HG03159 (cell line): ENCODE data around the gene DENND6A.
"Not testable (repeated sequence)": the region's sequence is repeated elsewhere in the genome, so short reads cannot be mapped to it uniquely, and the experiment has no call there.

Source experiments
- ATAC-seq: cut with Tn5 transposase; IDR thresholded peaks from one replicate; pipeline ENCODE4 v1.9.1; 2021; ENCODE audit warnings: mild to moderate bottlenecking, moderate library complexity; ENCODE audit not compliant: unreplicated experiment

DENND6A gene, protein sequence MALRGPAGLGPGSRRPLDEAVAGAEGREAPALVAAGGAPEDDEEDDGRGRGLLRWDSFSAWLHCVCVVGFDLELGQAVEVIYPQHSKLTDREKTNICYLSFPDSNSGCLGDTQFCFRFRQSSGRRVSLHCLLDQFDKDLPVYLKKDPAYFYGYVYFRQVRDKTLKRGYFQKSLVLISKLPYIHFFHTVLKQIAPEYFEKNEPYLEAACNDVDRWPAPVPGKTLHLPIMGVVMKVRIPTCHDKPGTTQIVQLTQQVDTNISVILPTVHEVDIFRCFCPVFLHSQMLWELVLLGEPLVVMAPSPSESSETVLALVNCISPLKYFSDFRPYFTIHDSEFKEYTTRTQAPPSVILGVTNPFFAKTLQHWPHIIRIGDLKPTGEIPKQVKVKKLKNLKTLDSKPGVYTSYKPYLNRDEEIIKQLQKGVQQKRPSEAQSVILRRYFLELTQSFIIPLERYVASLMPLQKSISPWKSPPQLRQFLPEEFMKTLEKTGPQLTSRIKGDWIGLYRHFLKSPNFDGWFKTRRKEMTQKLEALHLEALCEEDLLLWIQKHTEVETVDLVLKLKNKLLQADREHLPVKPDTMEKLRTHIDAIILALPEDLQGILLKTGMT

DNA sequence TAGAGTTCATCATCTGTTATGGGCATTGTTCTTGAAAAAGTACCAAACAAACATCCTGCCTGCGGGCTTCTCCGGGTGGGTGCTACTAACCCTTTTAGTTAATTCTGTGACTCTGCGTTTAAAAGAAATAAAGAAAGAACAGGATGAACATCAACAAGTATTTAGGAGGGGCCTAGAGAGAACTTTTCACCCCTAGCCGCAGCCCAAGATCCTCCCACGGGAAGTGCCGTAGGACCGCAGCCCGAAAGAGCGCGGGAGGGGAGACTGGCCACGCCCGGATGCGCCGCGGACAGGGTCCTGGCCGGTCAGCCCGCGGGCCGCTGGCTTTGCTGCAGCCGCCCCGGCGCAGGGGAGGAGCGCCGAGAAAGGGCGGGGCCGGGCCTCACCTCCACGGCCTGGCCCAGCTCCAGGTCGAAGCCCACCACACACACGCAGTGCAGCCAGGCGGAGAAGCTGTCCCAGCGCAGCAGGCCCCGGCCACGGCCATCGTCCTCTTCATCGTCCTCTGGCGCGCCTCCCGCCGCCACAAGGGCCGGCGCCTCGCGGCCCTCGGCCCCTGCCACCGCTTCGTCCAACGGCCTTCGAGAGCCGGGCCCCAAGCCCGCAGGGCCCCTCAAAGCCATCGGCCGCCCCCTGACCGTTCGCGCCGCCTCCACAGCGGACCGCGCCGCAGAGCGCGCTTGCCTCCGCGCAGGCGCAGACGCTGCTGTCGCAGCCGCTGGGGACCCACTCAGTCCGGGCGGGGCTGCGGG is at the start of gene DENND6A:
DENND6A (minus strand) TSS at position 682 of the 752 bp plus-strand sequence; CDS start at position 623, 59 bp downstream.
- ATAC-seq = peak; percentile 79

DNA sequence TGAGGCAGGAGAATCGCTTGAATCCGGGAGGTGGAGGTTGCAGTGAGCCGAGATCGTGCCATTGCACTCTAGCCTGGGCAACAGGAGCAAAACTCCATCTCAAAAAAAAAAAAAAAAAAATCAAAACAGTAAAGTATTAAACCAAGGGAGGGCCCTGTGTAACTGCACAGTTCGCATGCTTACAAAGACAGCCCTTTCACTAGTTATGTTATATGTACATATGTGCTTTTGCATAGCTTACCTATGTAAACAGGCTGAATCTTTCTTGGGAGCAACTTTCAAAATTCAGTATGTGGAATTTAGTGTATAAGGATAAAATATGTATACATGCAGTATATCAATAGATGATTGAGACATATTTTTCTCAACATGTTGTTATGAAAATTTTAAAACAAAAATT is 47.1 kb upstream of the DENND6A start:
- no peak for ATAC-seq

DNA sequence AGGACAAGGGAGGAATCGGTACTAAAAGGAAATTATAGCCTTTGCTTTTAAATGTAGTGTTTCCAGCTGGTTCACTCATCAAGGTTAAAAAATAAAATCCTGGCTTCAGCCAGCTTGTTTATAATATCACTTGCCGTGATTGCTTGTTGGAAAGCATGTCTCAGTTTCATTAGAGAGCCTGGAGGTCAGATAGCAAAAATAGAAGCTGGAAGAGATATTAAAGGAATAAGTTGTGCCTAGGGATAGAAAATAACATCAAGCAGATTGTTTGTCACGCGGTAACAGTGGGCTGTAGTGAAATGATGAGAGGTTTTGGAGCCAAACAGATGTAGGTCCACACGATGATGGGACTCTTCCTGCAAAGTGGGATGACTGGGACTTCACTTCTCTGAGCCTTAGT is 45.5 kb upstream of the DENND6A start:
- ATAC-seq = no peak

DNA sequence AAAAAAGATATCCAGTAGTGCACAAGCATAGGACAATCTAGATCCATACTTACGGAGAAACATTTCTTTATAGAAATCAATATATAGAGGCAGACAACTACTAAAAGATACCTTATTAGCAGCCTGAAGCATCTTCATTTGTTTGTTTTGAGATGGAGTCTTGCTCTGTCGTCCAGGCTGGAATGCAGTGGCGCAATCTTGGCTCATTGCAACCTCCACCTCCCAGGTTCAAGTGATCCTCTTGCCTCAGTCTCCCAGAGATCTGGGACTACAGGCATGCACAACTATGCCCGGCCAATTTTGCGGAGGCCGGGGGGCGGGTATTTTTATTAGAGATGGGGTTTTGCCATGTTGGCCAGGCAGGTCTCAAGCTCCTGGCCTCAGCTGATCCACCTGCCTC is 45.0 kb upstream of the DENND6A start:
- ATAC-seq = no peak

DNA sequence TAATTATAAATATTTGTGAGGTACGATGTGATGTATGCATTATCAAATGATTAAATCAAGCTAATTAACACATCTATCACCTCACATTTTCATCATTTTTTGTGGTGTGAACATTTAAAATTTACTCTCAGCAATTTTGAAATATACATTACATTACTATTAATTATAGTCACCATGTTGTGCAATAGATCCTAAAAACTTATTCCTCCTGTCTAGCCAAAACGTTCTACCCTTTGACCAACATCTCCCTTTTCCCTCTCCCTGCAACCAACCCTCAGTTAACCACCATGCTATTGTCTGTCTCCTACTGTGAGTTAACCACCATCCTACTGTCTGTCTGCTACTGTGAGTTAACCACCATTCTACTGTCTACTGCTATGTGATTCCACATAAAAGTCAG is 42.5 kb upstream of the DENND6A start:
- ATAC-seq = no peak

DNA sequence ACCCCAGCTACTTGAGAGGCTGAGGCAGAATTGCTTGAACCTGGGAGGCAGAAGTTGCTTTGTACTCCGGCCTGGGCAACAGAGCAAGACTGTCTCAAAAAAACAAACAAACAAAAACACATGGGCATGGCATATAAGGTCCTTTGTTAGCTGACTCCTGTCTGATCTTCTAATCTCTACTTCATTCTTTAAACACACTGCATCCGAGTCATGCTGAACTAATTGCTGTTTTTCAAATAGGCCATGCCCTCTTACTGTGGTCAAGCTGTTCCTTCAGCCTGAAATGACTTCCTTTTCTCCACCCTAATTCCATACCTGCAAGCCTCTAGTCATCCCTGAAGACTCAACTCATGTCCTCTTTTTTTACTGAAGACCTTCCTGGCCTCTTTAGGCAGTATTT is 40.9 kb upstream of the DENND6A start:
- no peak for ATAC-seq

DNA sequence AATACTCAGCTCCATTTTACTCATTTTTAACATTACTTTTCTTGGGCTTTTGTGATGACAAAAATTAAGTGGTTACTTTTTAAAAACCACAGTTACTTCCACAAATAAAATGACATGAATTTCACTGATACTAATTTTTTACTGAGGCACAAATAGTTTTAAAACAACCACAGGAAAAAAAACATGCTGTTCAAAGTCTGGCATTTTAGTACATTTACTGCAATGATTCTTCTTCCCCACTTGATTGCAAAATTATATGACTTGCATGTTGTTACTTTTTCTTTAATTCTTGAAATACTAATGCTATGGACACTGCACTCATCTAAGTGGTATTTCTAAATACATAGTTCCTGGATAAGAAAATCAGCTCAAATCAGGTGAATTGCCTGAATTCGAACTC is 38.4 kb upstream of the DENND6A start:
- no peak for ATAC-seq

DNA sequence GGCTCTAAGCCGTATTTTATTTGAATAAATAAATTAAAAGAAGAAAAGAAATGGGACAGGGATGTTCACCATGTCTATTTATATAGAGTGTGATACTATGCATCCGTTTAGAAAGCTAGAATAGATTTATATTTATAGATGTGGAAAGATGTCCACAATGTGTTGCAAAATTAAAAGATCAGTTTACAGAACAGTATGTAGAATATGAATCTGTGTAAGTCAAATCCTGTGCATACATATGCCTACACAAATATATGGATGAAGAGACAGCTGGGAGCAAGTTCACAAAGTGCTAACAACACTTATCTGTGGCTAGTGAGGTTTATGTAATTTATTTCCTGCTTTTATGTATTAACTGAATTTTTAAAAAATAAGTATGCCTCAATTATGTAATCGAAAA is 37.8 kb upstream of the DENND6A start:
- no peak for ATAC-seq

DNA sequence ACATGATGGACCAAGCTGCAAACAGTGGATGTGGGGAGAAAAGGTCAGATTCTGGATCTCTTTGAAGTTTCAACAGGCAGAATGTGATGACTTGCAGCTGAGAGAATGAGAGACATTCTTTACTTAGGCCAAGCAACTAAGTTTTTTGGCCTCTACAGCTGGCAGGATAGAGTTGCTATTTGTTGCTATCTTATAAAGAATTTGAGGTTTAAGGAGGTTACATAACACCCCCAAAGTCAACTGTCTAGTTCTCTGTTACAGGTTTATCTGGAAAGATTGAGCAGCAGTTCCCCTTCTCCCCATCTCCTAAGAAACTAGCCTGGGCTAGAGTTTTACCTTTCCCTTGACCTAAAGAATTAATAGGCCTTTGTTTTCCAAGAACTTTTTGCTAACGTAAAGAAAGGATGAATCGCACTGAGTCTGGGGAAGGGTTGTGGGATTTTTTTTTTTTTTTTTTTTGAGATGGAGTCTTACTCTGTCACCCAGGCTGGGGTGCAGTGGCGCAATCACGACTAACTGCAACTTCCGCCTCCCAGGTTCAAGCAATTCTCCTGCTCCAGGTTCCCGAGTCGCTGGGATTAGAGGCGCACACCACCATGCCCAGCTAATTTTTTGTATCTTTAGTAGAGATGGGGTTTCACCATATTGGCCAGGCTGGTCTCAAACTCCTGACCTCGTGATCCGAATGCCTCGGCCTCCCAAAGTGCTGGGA is 36.6 kb upstream of the DENND6A start:
- no peak for ATAC-seq

DNA sequence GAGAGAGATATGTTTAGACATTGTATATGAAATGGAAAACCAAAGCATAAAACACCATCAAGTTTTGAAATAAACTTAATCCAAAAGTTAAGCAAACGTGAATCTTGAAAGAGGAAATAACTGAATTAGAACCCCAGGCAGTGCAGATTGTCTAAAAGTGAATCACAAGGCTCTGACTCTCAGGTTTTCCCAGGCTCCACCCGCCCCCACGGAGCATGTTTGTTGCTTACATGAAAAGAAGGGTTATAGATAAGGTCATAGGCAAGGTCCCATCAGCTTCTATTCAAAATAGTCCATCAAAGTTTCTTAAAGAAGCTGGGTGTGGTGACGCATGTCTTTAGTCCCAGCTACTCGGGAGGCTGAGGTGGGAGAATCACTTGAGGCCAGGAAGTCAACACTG is 34.2 kb upstream of the DENND6A start:
- no peak for ATAC-seq

DNA sequence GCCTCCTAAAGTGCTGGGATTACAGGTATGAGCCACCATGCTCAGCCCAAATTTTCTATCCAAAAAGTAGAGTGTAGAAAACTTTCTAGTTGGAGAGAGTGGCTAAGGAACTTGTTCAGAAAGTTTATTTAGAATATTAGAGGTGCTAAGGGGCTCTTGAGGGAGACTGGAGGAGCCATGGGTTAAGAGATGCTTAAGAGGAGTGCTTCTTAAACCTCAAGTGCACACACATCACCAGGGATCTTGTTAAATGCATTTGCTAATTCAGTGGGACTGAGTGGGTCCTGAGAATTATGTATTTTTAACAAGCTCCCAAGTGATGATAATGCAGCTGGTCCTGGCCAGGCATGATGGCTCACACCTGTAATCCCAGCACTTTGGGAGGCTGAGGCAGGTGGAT is 33.5 kb upstream of the DENND6A start:
- no peak for ATAC-seq

DNA sequence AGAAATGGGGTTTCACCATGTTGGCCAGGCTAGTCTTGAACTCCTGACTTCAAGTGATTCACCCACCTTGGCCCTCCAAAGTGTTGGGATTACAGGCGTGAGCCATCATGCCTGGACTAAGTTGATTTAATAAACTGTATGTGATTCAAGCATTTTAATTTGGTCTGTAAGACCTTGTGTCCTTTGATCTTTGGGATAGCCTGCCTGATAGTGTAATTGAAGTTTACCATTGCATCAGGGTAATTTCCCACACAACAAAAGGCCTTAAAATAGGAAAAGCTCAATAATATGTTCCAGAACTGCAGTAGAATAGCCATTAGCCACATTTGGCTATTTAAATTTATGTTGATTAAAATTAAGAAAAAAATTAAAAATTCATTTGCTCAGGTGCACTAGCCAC is 25.2 kb upstream of the DENND6A start:
- no peak for ATAC-seq

DNA sequence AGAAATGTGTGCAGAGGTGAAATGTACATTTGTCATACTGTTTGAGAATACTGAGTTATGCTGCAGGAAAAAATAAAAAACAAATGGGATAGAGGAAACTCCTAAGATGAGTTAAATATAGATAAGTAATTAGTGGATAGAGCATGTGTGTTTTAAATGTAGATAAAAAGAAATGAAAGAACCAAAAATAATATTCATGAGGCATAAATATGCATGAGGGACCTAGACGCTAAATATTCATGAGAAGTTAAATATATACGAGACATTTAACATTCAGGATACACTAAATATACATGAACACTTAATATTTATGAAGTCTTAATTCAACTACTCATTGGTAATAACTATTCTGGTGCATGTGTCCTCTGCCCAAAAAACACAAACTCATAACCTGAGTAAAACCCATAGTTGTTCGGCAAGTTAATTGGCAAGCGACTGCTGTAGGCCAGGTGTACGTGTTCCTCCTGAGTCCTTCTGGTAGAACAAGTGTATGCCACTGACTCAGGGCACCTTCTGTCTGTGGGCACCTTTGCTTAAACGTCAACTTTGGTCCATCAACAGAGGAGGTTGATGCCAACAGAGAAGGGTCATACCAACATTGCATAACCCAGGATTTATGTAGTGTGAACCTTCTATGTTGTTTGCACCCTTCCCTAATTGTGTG is 24.5 kb upstream of the DENND6A start:
- no peak for ATAC-seq

DNA sequence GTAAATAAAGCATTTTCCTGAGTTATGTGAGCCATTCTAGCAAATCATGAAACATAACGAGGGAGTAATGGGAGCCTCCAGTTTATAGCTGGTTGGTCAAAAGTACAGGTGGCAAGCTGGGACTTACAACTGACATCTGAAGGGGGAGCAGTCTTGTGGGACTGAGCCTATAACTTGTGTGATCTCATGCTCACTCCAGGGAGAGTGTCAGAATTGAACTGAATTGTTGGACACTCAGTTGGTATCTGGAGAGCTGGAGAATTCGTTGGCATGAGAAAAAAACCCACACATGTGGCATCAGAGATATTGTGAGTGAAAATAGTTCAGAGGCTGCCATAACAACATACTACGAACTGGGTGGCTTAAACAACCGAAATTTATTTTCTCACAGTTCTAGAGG is 22.8 kb upstream of the DENND6A start:
- no peak for ATAC-seq

DNA sequence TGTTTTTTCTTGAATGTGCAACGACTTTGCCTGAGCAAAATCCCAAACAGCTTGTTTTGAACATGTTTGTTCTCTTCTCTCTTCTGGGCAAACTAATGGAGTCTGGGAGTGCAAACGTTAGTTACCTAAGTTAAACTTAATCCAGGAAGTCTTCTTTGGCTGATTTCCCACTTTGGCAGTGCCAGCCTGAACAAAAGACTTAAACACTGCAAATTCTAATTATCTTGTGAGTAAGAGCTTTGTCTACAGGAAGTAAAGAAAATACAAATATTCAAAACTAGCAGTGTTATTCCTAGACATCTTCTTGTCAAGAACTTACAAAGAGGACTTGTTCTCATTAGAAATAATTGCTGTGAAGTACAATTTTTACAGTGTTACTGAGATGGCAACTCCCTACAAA is 16.7 kb upstream of the DENND6A start:
- no peak for ATAC-seq

DNA sequence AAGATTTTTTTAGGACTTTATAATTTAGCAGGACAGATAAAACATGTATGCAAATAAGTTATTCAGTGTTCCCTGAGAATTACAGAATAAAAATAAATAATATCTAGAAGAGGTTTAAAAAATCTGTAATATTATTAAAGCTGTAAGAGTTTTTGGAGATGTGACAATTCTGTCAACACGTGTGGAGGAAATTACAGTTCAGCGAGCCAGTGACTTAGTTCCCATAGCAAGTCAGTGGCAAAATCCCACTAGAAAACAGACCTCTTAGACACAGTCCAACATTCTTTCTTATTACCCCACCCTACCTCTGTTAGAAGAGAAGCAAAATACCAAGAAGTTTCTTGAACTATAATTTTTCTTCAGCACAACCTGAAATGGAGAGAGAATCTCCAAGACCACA is 16.2 kb upstream of the DENND6A start:
- no peak for ATAC-seq

DNA sequence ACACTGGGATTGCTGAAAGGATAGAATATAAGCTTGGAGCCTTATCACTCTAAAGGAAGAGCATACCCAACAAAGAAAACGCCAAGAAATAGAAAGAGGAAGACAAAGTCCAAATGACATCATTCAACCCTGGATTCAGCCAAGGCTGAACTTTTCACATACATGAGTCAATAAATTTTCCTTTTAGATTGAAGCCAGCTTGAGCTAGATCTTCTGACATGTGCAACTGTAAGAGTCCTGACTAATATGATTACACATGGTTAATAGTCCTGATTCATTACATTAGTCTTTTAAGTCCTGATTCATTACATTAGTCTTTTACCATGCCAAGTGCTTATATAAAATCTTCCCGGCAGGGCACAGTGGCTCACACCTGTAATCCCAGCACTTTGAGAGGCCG is 13.6 kb upstream of the DENND6A start:
- ATAC-seq = no peak

DNA sequence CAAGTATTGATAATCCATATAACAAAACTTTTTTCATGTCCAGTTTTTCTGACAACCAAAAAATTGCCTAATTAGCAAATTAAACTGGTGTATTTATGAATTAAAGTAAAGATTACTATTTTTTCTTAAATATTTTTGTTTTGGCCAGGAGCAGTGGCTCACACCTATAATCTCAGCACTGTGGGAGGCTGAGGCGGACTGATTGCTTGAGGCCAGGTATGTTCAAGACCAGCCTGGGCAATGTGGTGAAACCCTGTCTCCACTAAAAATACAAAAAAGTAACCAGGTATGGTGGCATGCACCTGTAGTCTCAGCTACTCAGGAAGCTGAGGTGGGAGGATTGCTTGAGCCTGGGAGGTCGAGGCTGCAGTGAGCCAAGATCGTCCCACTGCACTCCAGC is 12.5 kb upstream of the DENND6A start:
- not testable (repeated sequence) for ATAC-seq

DNA sequence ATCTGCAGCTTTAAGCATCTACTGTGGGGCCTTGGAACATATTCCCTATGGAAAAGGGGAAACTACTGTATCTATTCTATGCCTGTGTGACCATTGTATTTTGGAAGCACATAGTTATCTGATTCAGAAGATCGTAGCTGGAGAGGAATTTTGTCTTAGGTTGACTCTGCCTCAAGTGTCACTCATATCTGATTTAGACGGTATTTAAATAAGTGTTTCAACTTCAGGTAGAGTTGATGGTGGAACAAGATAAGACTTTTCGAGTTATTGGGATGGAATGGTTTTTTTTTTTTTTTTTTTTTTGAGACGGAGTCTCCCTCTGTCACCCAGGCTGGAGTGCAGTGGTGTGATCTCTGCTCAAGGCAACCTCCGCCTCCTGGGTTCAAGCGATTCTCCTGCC is 8.9 kb upstream of the DENND6A start:
- ATAC-seq = no peak

DNA sequence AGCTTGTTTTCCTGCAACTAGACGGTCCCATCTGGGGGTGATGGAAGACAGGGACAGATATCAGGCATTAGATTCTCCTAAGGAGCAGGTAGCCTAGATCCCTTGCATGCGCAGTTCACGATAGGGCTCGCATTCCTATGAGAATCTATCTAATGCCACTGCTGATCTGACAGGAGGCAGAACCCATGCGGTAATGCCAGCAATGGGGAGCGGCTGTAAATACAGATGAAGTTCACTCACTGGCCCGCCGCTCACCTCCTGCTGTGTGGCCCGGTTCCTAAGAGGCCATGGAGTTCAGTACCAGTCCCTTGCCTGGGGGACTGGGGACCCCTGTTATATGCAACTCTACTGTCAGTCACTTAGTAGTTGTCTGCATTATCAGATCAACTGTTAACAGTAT is 7.9 kb upstream of the DENND6A start:
- ATAC-seq = no peak

DNA sequence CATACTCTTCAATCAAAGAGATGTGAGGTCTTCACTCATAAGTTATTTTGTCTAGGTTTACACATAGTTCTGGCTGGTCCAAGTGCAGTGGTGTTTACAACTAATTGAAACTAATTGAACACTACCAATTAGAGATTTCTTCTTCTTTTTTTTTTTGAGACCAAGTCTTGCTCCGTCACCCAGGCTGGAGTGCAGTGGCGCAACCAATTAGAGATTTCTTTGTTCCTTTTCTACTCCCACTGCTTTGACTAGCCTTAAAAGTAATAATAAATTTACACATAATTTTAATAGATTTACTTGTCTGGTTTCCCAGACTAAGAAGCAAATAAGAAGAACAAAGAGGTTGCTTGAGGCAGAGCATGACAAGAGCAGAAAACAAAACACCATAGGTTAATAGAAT is 6.7 kb upstream of the DENND6A start:
- no peak for ATAC-seq
